Activated B cell treated with CpG ODN at 0.5 μM for 24 hours (primary cell): Measurements from ENCODE around the gene ADAM12. TPM values are rescaled to one million over a fixed set of nuclear protein-coding genes. Genes with fewer than 3 reads are reported as not detected.

ENCODE experiments used
- ATAC-seq: fragments of 200-7000 bp; cut with Tn5 transposase; one replicate; pipeline ENCODE4 v1.10.0; 2021; ENCODE audit warnings: low read depth, mild to moderate bottlenecking, moderate library complexity
- CTCF ChIA-PET: fragments of 350-600 bp; sonication (Branson Sonifier 250); formaldehyde crosslinking; loops from one replicate; lab custom pipeline; 2021; ENCODE audit warnings: antibody characterized with exemption; lab: Charles Lee
- POLR2A ChIA-PET: fragments of 350-600 bp; sonication (Branson Sonifier 250); formaldehyde crosslinking; loops from one replicate; lab custom pipeline; 2021; ENCODE audit warnings: antibody characterized with exemption; lab: Charles Lee
- DNase-seq: peaks from one replicate; pipeline ENCODE4 v3.0.0; 2022
- H3K27ac Mint-ChIP-seq: one replicate; pipeline ENCODE4 v1.8.0; 2020; ENCODE audit warnings: mixed read lengths
- H3K27me3 Mint-ChIP-seq: one replicate; pipeline ENCODE4 v1.8.0; 2021; ENCODE audit warnings: mixed read lengths
- H3K36me3 Mint-ChIP-seq: one replicate; pipeline ENCODE4 v1.8.0; 2021; ENCODE audit warnings: low read depth, mixed read lengths
- H3K4me1 Mint-ChIP-seq: one replicate; pipeline ENCODE4 v1.8.0; 2021; ENCODE audit warnings: mixed read lengths
- H3K4me3 Mint-ChIP-seq: one replicate; pipeline ENCODE4 v1.8.0; 2020; ENCODE audit warnings: mild to moderate bottlenecking, mixed read lengths
- H3K9me3 Mint-ChIP-seq: one replicate; pipeline ENCODE4 v1.8.0; 2020; ENCODE audit warnings: mixed read lengths
- CTCF ChIP-seq: fragments of 200-600 bp; IDR thresholded peaks from one replicate; pipeline ENCODE4 v1.8.0; 2022; ENCODE audit warnings: antibody characterized with exemption, mild to moderate bottlenecking
- intact Hi-C: fragments of 100-400 bp; cut with micrococcal nuclease; formaldehyde crosslinking; loops from one replicate; pipeline ENCODE4 v1.15.1; 2024
- total RNA-seq: library from RNA; stranded (reverse); gene quantifications from 2 replicates; pipeline ENCODE4 v1.2.3, GENCODE V29; 2022

Gene ADAM12
- total RNA-seq, 1 donor from 2014 or later, result 0.84 TPM

GRCh38 chr10:126104767-126105166 lies 283.5 kb downstream of the ADAM12 start:
- Mint-ChIP-seq H3K9me3 (no peaks in the 10 kb centered on the region), H3K4me3 (no peak overlapping the region), H3K4me1 (peaks cover 21% of the 10 kb centered on the region), H3K36me3 (no peaks in the 10 kb centered on the region), H3K27ac (no peak overlapping the region), H3K27me3 (no peaks in the 10 kb centered on the region)
- ChIA-PET POLR2A (no interaction called here), CTCF (no interaction called here)
- no peak for TF ChIP-seq CTCF
- DNase-seq (no peak), ATAC-seq (no peak)
- intact Hi-C loops, result loop anchor here (5.0 kb wide), 1 partner anchor 73 kb away; no protein-coding TSS in a partner anchor

GRCh38 chr10:126102636-126103035 lies 285.6 kb downstream of the ADAM12 start:
- H3K9me3 Mint-ChIP-seq, result no peaks in the 10 kb centered on the region
- no peak overlapping the region for H3K4me3 Mint-ChIP-seq
- H3K4me1 Mint-ChIP-seq, result peaks cover 21% of the 10 kb centered on the region
- no peak for TF ChIP-seq CTCF
- intact Hi-C loops, result loop anchor here (5.0 kb wide), 1 partner anchor 75 kb away; no protein-coding TSS in a partner anchor
- H3K27me3 Mint-ChIP-seq, result no peaks in the 10 kb centered on the region
- no peaks in the 10 kb centered on the region for H3K36me3 Mint-ChIP-seq
- no peak for ATAC-seq
- POLR2A ChIA-PET, result no interaction called here
- no peak overlapping the region for H3K27ac Mint-ChIP-seq
- no peak for DNase-seq
- CTCF ChIA-PET, result no interaction called here

- DNase-seq, result peak; percentile 21
- TF ChIP-seq CTCF, result no peak
- POLR2A ChIA-PET, result interaction anchor here (0.5 to 0.6 kb wide), 2 partner anchors 63 to 113 kb away, joined by 3 to 10 read pairs; no protein-coding TSS in a partner anchor
- H3K9me3 Mint-ChIP-seq, result no peaks in the 10 kb centered on the region
- no peaks in the 10 kb centered on the region for H3K27me3 Mint-ChIP-seq
- CTCF ChIA-PET, result no interaction called here
- H3K4me3 Mint-ChIP-seq, result no peak overlapping the region
- peak overlapping the region; percentile 65 for H3K27ac Mint-ChIP-seq
- peaks cover 21% of the 10 kb centered on the region for H3K4me1 Mint-ChIP-seq
- H3K36me3 Mint-ChIP-seq, result no peaks in the 10 kb centered on the region
- intact Hi-C loops, result loop anchor here (1.0 to 5.0 kb wide), 4 partner anchors 60 to 119 kb away; no protein-coding TSS in a partner anchor
- peak; percentile 93 for ATAC-seq
These were observed 286.5 kb downstream of the ADAM12 start for GRCh38 chr10:126101736-126102135.

- ChIA-PET CTCF (no interaction called here), POLR2A (interaction anchor here (0.5 to 0.6 kb wide), 2 partner anchors 63 to 112 kb away, joined by 3 to 10 read pairs; no protein-coding TSS in a partner anchor)
- no peaks in the 10 kb centered on the region for H3K36me3 Mint-ChIP-seq
- H3K4me1 Mint-ChIP-seq, result peaks cover 21% of the 10 kb centered on the region
- TF ChIP-seq CTCF, result no peak
- H3K27ac Mint-ChIP-seq, result no peak overlapping the region
- H3K9me3 Mint-ChIP-seq, result no peaks in the 10 kb centered on the region
- DNase-seq (no peak), ATAC-seq (no peak)
- intact Hi-C loops, result loop anchor here (1.0 to 5.0 kb wide), 4 partner anchors 60 to 119 kb away; no protein-coding TSS in a partner anchor
- H3K4me3 Mint-ChIP-seq, result no peak overlapping the region
- H3K27me3 Mint-ChIP-seq, result no peaks in the 10 kb centered on the region
These were observed 287.0 kb downstream of the ADAM12 start for GRCh38 chr10:126101325-126101724.

- H3K27me3 Mint-ChIP-seq, result no peaks in the 10 kb centered on the region
- ChIA-PET CTCF (interaction anchor here (3.8 kb wide), 1 partner anchor 117 kb away, joined by 57 read pairs; no protein-coding TSS in a partner anchor), POLR2A (no interaction called here)
- intact Hi-C loops, result loop anchor here (2.0 kb wide), 1 partner anchor 405 kb away; no protein-coding TSS in a partner anchor
- H3K27ac Mint-ChIP-seq, result no peak overlapping the region
- no peak overlapping the region for H3K4me3 Mint-ChIP-seq
- no peak for TF ChIP-seq CTCF
- H3K9me3 Mint-ChIP-seq, result no peaks in the 10 kb centered on the region
- DNase-seq (no peak), ATAC-seq (no peak)
- H3K36me3 Mint-ChIP-seq, result no peaks in the 10 kb centered on the region
- peaks cover 18% of the 10 kb centered on the region for H3K4me1 Mint-ChIP-seq
These were observed 288.9 kb downstream of the ADAM12 start for GRCh38 chr10:126099366-126099765.
